IMR-90 (cell line): ENCODE results near the gene CACNB2. TPM values are rescaled to one million over a fixed set of nuclear protein-coding genes. Genes with fewer than 3 reads are reported as not detected.

ENCODE experiments used
- ATAC-seq: fragments of 200-7000 bp; cut with Tn5 transposase; 2 replicates; pipeline ENCODE4 v1.9.1; 2020; ENCODE audit warnings: low read depth, mild to moderate bottlenecking, moderate library complexity
- BruUV-seq: library from RNA; stranded (reverse); fragments of 400-500 nt; replicated peaks from 2 replicates; lab custom pipeline; 2021; lab: Mats Ljungman, UMichigan
- CTCF ChIA-PET: fragments of 300-600 bp; formaldehyde crosslinking; extraction: SDS; loops from one replicate; lab custom pipeline; 2021; ENCODE audit warnings: antibody characterized with exemption; lab: Yijun Ruan, JAX
- POLR2A ChIA-PET: fragments of 300-600 bp; sonication (Branson Sonifier 250); formaldehyde crosslinking; loops from one replicate; lab custom pipeline; 2022; ENCODE audit warnings: antibody characterized with exemption; ENCODE audit not compliant: unreplicated experiment; lab: Charles Lee
- DNase-seq: peaks from one replicate; pipeline ENCODE4 v3.0.0; 2013
- H2AFZ ChIP-seq: replicated peaks from 2 replicates; pipeline ENCODE3; 2013; ENCODE audit warnings: low read length, mild to moderate bottlenecking; ENCODE audit not compliant: poor library complexity
- H2AK5ac ChIP-seq: 2 replicates; pipeline ENCODE4 v1.6.1; 2013; ENCODE audit warnings: low read depth, low read length, inconsistent platforms
- H2AK9ac ChIP-seq: replicated peaks from 2 replicates; pipeline ENCODE3; 2013; ENCODE audit warnings: mild to moderate bottlenecking, low read depth, low read length, moderate library complexity; ENCODE audit not compliant: poor library complexity
- H2BK120ac ChIP-seq: 2 replicates; pipeline ENCODE4 v1.6.1; 2013; ENCODE audit warnings: low read depth, low read length, inconsistent platforms
- H2BK15ac ChIP-seq: 3 replicates; pipeline ENCODE4 v1.6.1; 2013; ENCODE audit warnings: low read depth, low read length, inconsistent platforms
- H2BK20ac ChIP-seq: 2 replicates; pipeline ENCODE4 v1.6.1; 2013; ENCODE audit warnings: low read depth, mild to moderate bottlenecking, inconsistent platforms, low read length, moderate library complexity
- H2BK5ac ChIP-seq: 2 replicates; pipeline ENCODE4 v1.6.1; 2013; ENCODE audit warnings: mild to moderate bottlenecking, low read depth, low read length, inconsistent platforms; ENCODE audit not compliant: poor library complexity, severe bottlenecking
- H3K14ac ChIP-seq: replicated peaks from 2 replicates; pipeline ENCODE4 v1.6.1; 2013; ENCODE audit warnings: low read depth, low read length, inconsistent platforms
- H3K18ac ChIP-seq: 2 replicates; pipeline ENCODE4 v1.6.1; 2013; ENCODE audit warnings: low read depth, low read length, control low read depth
- H3K23ac ChIP-seq: 2 replicates; pipeline ENCODE4 v1.6.1; 2013; ENCODE audit warnings: low read depth, low read length, inconsistent platforms
- H3K27ac ChIP-seq: 2 replicates; pipeline ENCODE4 v1.5.1; 2013; ENCODE audit warnings: mild to moderate bottlenecking, control low read depth, low read length; ENCODE audit not compliant: insufficient read depth
- H3K27me3 ChIP-seq: 2 replicates; pipeline ENCODE4 v1.6.1; 2013; ENCODE audit warnings: low read length; ENCODE audit not compliant: control insufficient read depth, insufficient read depth
- H3K36me3 ChIP-seq: 2 replicates; pipeline ENCODE4 v1.6.1; 2013; ENCODE audit warnings: low read length, mixed read lengths; ENCODE audit not compliant: control insufficient read depth, insufficient read depth
- H3K4ac ChIP-seq: 2 replicates; pipeline ENCODE4 v1.6.1; 2013; ENCODE audit warnings: low read depth, low read length, inconsistent platforms
- H3K4me1 ChIP-seq: 2 replicates; pipeline ENCODE4 v1.6.1; 2013; ENCODE audit warnings: low read length, mixed read lengths; ENCODE audit not compliant: control insufficient read depth, insufficient read depth
- H3K4me2 ChIP-seq: 2 replicates; pipeline ENCODE4 v1.6.1; 2013; ENCODE audit warnings: low read depth, mild to moderate bottlenecking, control low read depth, low read length, moderate library complexity
- H3K4me3 ChIP-seq: 2 replicates; pipeline ENCODE4 v1.5.1; 2013; ENCODE audit warnings: low read depth, mild to moderate bottlenecking, control low read depth, low read length, moderate library complexity; ENCODE audit not compliant: insufficient read depth
- H3K56ac ChIP-seq: 2 replicates; pipeline ENCODE4 v1.6.1; 2013; ENCODE audit warnings: low read length, inconsistent platforms; ENCODE audit not compliant: insufficient read depth; ENCODE audit errors: extremely low read depth
- H3K79me1 ChIP-seq, 2 experiments: 2 replicates each; pipeline ENCODE4 v1.6.1; 2013; ENCODE audit warnings: low read length in 2 of 2, inconsistent platforms in 1 of 2, low read depth in 1 of 2
- H3K9ac ChIP-seq: 2 replicates; pipeline ENCODE4 v1.6.1; 2013; ENCODE audit warnings: low read depth, low read length, control low read depth
- H3K9me1 ChIP-seq: 2 replicates; pipeline ENCODE4 v1.6.1; 2013; ENCODE audit warnings: low read length, inconsistent platforms; ENCODE audit not compliant: insufficient read depth
- H3K9me3 ChIP-seq: 2 replicates; pipeline ENCODE4 v1.6.1; 2013; ENCODE audit warnings: low read length; ENCODE audit not compliant: control insufficient read depth, insufficient read depth
- H4K20me1 ChIP-seq: 2 replicates; pipeline ENCODE4 v1.6.1; 2013; ENCODE audit warnings: low read length, inconsistent platforms; ENCODE audit not compliant: insufficient read depth
- H4K5ac ChIP-seq: 2 replicates; pipeline ENCODE4 v1.6.1; 2013; ENCODE audit warnings: mild to moderate bottlenecking, low read depth, low read length, control low read depth
- H4K8ac ChIP-seq, 2 experiments: 2 replicates each; pipeline ENCODE4 v1.6.1; 2013; ENCODE audit warnings: low read depth in 2 of 2, low read length in 2 of 2, control low read depth in 1 of 2, inconsistent platforms in 1 of 2
- H4K91ac ChIP-seq: 2 replicates; pipeline ENCODE4 v1.6.1; 2013; ENCODE audit warnings: low read depth, low read length, inconsistent platforms; ENCODE audit not compliant: insufficient read depth
- BHLHE40 ChIP-seq: fragments of 150-350 bp; IDR thresholded peaks from 2 replicates; pipeline ENCODE4 v1.6.1; 2016; ENCODE audit warnings: mild to moderate bottlenecking, low read depth, low read length
- CEBPB ChIP-seq: IDR thresholded peaks from 2 replicates; pipeline ENCODE4 v1.6.1; 2012; ENCODE audit warnings: low read depth, low read length, improper control_type of control experiment
- CHD1 ChIP-seq: IDR thresholded peaks from 2 replicates; pipeline ENCODE4 v1.6.1; 2012; ENCODE audit warnings: low read depth, low read length, improper control_type of control experiment
- CTCF ChIP-seq: conservative IDR thresholded peaks from 2 replicates; pipeline ENCODE4 v1.5.1; 2012; ENCODE audit warnings: mild to moderate bottlenecking, low read depth, low read length, improper control_type of control experiment
- ELK1 ChIP-seq: fragments of 150-350 bp; IDR thresholded peaks from 2 replicates; pipeline ENCODE4 v1.6.1; 2016; ENCODE audit warnings: low read depth, mild to moderate bottlenecking, low read length, moderate library complexity, borderline replicate concordance
- FOS ChIP-seq: fragments of 150-350 bp; IDR thresholded peaks from 2 replicates; pipeline ENCODE4 v1.6.1; 2016; ENCODE audit warnings: low read depth, low read length
- MAFK ChIP-seq: IDR thresholded peaks from 2 replicates; pipeline ENCODE4 v1.6.1; 2012; ENCODE audit warnings: low read depth, low read length, improper control_type of control experiment
- MXI1 ChIP-seq: IDR thresholded peaks from 2 replicates; pipeline ENCODE4 v1.6.1; 2012; ENCODE audit warnings: low read depth, mild to moderate bottlenecking, low read length, moderate library complexity, borderline replicate concordance
- NFE2L2 ChIP-seq: fragments of 150-350 bp; IDR thresholded peaks from 2 replicates; pipeline ENCODE4 v1.6.1; 2016; ENCODE audit warnings: low read depth, mild to moderate bottlenecking, low read length
- POLR2A ChIP-seq: IDR thresholded peaks from 2 replicates; pipeline ENCODE4 v1.6.1; 2012; ENCODE audit warnings: mild to moderate bottlenecking, low read depth, low read length
- RCOR1 ChIP-seq: IDR thresholded peaks from 2 replicates; pipeline ENCODE4 v1.6.1; 2012; ENCODE audit warnings: mild to moderate bottlenecking, low read length, improper control_type of control experiment; ENCODE audit not compliant: insufficient replicate concordance
- RFX5 ChIP-seq: IDR thresholded peaks from 2 replicates; pipeline ENCODE4 v1.8.0; 2012; ENCODE audit warnings: low read depth, mild to moderate bottlenecking, low read length, moderate library complexity
- SMC3 ChIP-seq: fragments of 150-350 bp; IDR thresholded peaks from 2 replicates; pipeline ENCODE4 v1.6.1; 2016; ENCODE audit warnings: low read depth, mild to moderate bottlenecking, antibody characterized with exemption, low read length, moderate library complexity
- USF2 ChIP-seq: fragments of 150-350 bp; IDR thresholded peaks from 2 replicates; pipeline ENCODE4 v1.6.1; 2017; ENCODE audit warnings: mild to moderate bottlenecking, antibody characterized with exemption, low read length, low read depth
- WGBS, 2 experiments: methylation state at CpG; one replicate each; pipeline versions ENCODE4 v1.1.5 to v1.1.7; 2013; ENCODE audit warnings: missing lambda C conversion rate in 2 of 2; ENCODE audit not compliant: insufficient read length in 1 of 2; ENCODE audit errors: extremely low coverage in 2 of 2; 5-methylcytosine and 5-hydroxymethylcytosine counted together
- dilution Hi-C: fragments of 300-500 bp; cut with HindIII; formaldehyde crosslinking; loops from one replicate; pipeline ENCODE4 v1.14.3; 2018; ENCODE audit warnings: low sequenced_read_pairs; ENCODE audit not compliant: unreplicated experiment
- in situ Hi-C: fragments of 300-500 bp; cut with MboI; formaldehyde crosslinking; loops from 3 replicates; pipeline ENCODE4 v1.14.3; 2019; ENCODE audit warnings: low sequenced_read_pairs, inconsistent platforms, mixed read lengths
- intact Hi-C: fragments of 100-400 bp; cut with micrococcal nuclease; formaldehyde crosslinking; loops from 2 replicates; pipeline ENCODE4 v1.10.0; 2022
- polyA plus RNA-seq, 3 experiments: library from polyadenylated mRNA; depleted of rRNA; stranded (reverse); fragments of >200 nt; gene quantifications; 2 replicates each; pipeline ENCODE4 v1.2.3, GENCODE V29; 2012; ENCODE audit warnings: low replicate concordance in 1 of 3
- total RNA-seq: library from RNA; depleted of rRNA; stranded (reverse); fragments of >200 nt; gene quantifications from 2 replicates; pipeline ENCODE4 v1.2.3, GENCODE V29; 2012

Gene CACNB2
- total and polyA plus RNA-seq, 2 of the 4 experiments (the other 2 are of a cell fraction): 0.36 TPM

GRCh38 chr10:18260310-18260922, 120.2 kb downstream of the CACNB2 start:
- POLR2A ChIA-PET: no interaction called here
- TF ChIP-seq CEBPB (no peak), POLR2A (no peak), MAFK (no peak), SMC3 (no peak), RFX5 (no peak), CHD1 (no peak), ELK1 (no peak), MXI1 (no peak), FOS (no peak), CTCF (no peak), NFE2L2 (no peak), USF2 (no peak), BHLHE40 (no peak), RCOR1 (no peak)
- H3K18ac ChIP-seq: no peak overlapping the region
- H3K4me3 ChIP-seq: no peak overlapping the region
- no peak overlapping the region for H4K91ac ChIP-seq
- no peak overlapping the region for H4K8ac ChIP-seq
- H3K14ac ChIP-seq: 0 out of 2 replicates have a peak overlapping the region, but pooled peaks have one; percentile 4
- no peak overlapping the region for H3K27ac ChIP-seq
- no peak overlapping the region for H2AK5ac ChIP-seq
- peak; percentile 6 for DNase-seq
- H2BK20ac ChIP-seq: no peak overlapping the region; the same call in 1 of the 2 replicates
- H3K4me2 ChIP-seq: peak overlapping the region; percentile 27
- CTCF ChIA-PET: no interaction called here
- peaks cover 8% of the 10 kb centered on the region for H3K27me3 ChIP-seq
- in situ Hi-C loops: no loop called here
- dilution Hi-C loops: no loop called here
- no peaks in the 10 kb centered on the region for H3K36me3 ChIP-seq
- H3K79me1 ChIP-seq: no peaks in the 10 kb centered on the region
- peaks cover 4% of the 10 kb centered on the region; the same call in 1 of the 2 replicates for H3K4me1 ChIP-seq
- BruUV-seq: no TSS peak
- no peak overlapping the region for H3K9ac ChIP-seq
- no peak overlapping the region; the same call in 1 of the 2 replicates for H3K23ac ChIP-seq
- H2BK5ac ChIP-seq: no peak overlapping the region
- no peak overlapping the region for H3K56ac ChIP-seq
- no peaks in the 10 kb centered on the region for H4K20me1 ChIP-seq
- H2BK120ac ChIP-seq: no peak overlapping the region
- ATAC-seq: peak; percentile 62
- H2AK9ac ChIP-seq: no peak overlapping the region
- H2BK15ac ChIP-seq: no peak overlapping the region
- no peaks in the 10 kb centered on the region for H3K9me1 ChIP-seq
- intact Hi-C loops: no loop called here
- WGBS, 2 experiments: 19% methylated on average over 5 of the region's 18 CpGs; no CpG with 5 or more reads in 1 of the 2 experiments
- H4K5ac ChIP-seq: no peak overlapping the region
- H2AFZ ChIP-seq: peak overlapping the region; percentile 54
- no peaks in the 10 kb centered on the region for H3K9me3 ChIP-seq
- 0 out of 2 replicates have a peak overlapping the region, but pooled peaks have one; percentile 27 for H3K4ac ChIP-seq
